Effector CD4-positive, alpha-beta T cell (primary cell): ENCODE results near the gene CNTN1.

Experiments used
- DNase-seq: peaks from one replicate; pipeline ENCODE4 v3.0.0-alpha.2; 2020

Gene CNTN1

GRCh38 chr12:40980427-40980961, 288.3 kb downstream of the CNTN1 start:
- no peak for DNase-seq

GRCh38 chr12:40986001-40986400, 293.8 kb downstream of the CNTN1 start:
- no peak for DNase-seq

- no peak for DNase-seq
Observed at GRCh38 chr12:40988355-40988754, 296.1 kb downstream of the CNTN1 start.

GRCh38 chr12:40988824-40989223, 296.6 kb downstream of the CNTN1 start:
- no peak for DNase-seq

- no peak for DNase-seq
Observed at GRCh38 chr12:40989785-40990184, 297.5 kb downstream of the CNTN1 start.

- no peak for DNase-seq
Observed at GRCh38 chr12:40992158-40992557, 299.9 kb downstream of the CNTN1 start.

- no peak for DNase-seq
Observed at GRCh38 chr12:40992674-40993073, 300.4 kb downstream of the CNTN1 start.

GRCh38 chr12:40993158-40993557, 300.9 kb downstream of the CNTN1 start:
- DNase-seq, result no peak

GRCh38 chr12:40996091-40996490, 303.9 kb downstream of the CNTN1 start:
- no peak for DNase-seq

- no peak for DNase-seq
Observed at GRCh38 chr12:40999210-40999609, 307.0 kb downstream of the CNTN1 start.

GRCh38 chr12:41008472-41008871, 316.2 kb downstream of the CNTN1 start:
- DNase-seq, result no peak

- DNase-seq, result no peak
Observed at GRCh38 chr12:41011939-41012338, 319.7 kb downstream of the CNTN1 start.

- DNase-seq, result no peak
Observed at GRCh38 chr12:41013881-41014642, 321.8 kb downstream of the CNTN1 start.

GRCh38 chr12:41014643-41015020, 322.4 kb downstream of the CNTN1 start:
- no peak for DNase-seq

- no peak for DNase-seq
Observed at GRCh38 chr12:41018010-41018409, 325.8 kb downstream of the CNTN1 start.

- no peak for DNase-seq
Observed at GRCh38 chr12:41019461-41019860, 327.2 kb downstream of the CNTN1 start.

- no peak for DNase-seq
Observed at GRCh38 chr12:41023836-41024235, 331.6 kb downstream of the CNTN1 start.

GRCh38 chr12:41026151-41026550, 333.9 kb downstream of the CNTN1 start:
- no peak for DNase-seq

GRCh38 chr12:41032386-41032785, 340.1 kb downstream of the CNTN1 start:
- no peak for DNase-seq

- no peak for DNase-seq
Observed at GRCh38 chr12:41034686-41035085, 342.4 kb downstream of the CNTN1 start.

- DNase-seq, result no peak
Observed at GRCh38 chr12:41039461-41039860, 347.2 kb downstream of the CNTN1 start.

GRCh38 chr12:41045509-41045908, 353.3 kb downstream of the CNTN1 start:
- DNase-seq, result no peak

- no peak for DNase-seq
Observed at GRCh38 chr12:41049033-41049432, 356.8 kb downstream of the CNTN1 start.

- no peak for DNase-seq
Observed at GRCh38 chr12:41051954-41052353, 359.7 kb downstream of the CNTN1 start.

GRCh38 chr12:41052441-41052840, 360.2 kb downstream of the CNTN1 start:
- DNase-seq, result no peak
